Measurements from ENCODE around the gene BNIP5.

Gene BNIP5

GRCh38 chr6:36320475-36320874 is 16.2 kb downstream of the BNIP5 start:
- DNase-seq: no peak

- DNase-seq: no peak
Measured at GRCh38 chr6:36319821-36320220, 16.9 kb downstream of the BNIP5 start.

GRCh38 chr6:36319436-36319762 is 17.3 kb downstream of the BNIP5 start:
- DNase-seq: no peak

- DNase-seq: no peak
Measured at GRCh38 chr6:36318690-36319435, 17.8 kb downstream of the BNIP5 start.

- no peak for DNase-seq
Measured at GRCh38 chr6:36317623-36318022, 19.1 kb downstream of the BNIP5 start.

- no peak for DNase-seq
Measured at GRCh38 chr6:36315921-36316320, 20.8 kb downstream of the BNIP5 start.

GRCh38 chr6:36314221-36315014 is 22.3 kb downstream of the BNIP5 start:
- no peak for DNase-seq

- DNase-seq: no peak
Measured at GRCh38 chr6:36313649-36313936, 23.1 kb downstream of the BNIP5 start.

DNA sequence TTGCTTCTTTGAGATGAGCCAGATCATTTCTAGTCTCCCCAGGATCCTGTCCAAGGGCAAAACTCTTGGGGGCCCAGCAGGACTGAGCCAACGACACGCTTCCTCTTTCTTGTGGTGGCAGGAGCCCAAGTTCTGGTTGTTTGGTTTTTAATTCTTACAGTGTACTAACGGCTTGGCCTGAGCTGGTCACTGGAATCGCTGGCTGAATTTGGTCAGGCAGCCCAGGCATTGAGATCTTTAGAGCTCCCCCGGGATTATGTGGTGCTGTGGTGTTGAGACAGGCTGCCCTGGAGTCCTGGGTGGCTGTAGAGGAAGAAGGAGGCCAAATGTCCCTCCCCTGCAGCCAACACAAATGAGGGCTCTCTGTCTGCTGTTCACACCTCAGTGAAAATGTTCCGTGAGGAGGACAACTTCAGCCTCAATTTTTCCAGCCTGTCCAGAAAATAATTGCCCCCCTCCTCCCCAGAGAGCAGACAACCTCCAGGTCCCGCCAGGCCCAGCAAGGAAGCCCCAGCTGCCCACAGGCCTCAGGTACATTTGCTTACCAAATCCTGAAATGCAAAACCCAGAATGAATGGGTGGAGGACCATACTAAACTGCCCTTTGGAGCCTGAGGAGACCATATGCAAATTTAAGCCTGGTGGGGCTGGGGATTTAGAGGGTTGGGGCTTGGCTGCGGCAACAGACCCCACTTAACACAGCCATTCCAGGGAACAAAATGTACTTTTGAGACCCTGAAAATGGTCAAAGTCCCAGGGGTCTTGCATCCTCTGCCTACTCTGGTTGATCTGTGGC is 23.6 kb downstream of the BNIP5 start:
- DNase-seq: no peak

DNA sequence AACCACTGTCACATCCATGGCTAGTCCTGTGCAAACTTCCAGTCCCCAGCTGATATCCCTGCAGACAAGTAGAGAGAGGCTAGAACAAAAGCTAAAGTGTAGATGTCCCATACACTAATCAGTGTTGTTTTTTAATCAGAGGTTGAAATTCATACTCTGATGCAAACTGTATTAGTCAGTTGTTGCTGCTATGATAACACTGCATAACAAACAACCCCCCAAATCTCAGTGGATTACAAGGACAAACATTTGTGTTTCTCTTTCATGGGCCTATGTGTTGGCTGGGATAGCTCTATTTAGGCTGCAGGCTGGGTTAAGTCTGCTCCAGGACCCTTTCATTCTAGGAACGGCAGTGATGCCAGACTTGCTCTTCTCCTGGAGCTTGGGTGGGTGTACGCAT is 26.8 kb downstream of the BNIP5 start:
- DNase-seq: no peak

GRCh38 chr6:36309203-36309602 is 27.5 kb downstream of the BNIP5 start:
- no peak for DNase-seq

DNA sequence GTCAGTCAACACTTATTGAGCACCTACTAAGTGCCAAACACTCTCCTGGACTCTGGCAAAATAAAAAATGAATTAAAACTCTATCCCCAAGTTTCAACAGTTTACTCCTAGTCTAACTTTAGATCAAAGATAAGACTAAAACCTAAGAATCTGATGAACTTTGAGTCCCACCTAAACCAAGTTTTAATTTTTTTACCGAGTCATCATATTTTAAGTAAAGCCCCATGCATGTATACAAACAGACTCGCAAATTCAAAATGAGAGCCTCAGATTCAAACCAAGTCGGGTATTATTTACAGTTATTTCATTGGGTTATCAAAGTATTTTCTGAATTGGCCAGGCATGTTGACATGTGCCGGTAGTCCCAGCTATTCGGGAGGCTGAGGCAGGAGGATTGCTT is 28.2 kb downstream of the BNIP5 start:
- no peak for DNase-seq

DNA sequence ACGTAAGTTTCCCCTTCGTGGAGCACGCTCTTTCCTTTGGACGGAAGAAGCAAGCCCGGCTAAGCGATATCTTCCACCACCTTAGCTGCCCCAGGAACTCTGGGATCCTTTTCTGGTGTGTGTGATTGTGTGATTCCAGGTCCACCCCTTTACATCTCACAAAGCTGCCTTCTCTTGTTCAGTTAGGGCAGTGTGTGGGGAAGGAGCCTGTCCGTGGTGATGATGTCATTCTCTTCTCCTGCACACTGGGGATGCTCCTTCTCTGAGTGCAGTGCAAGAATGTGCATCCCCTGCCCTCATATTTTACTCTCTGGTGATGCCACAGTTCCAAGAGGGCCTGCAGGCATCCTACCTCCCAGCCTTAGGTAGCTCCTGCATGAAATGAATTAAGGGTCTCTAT is 30.3 kb downstream of the BNIP5 start:
- DNase-seq: no peak

DNA sequence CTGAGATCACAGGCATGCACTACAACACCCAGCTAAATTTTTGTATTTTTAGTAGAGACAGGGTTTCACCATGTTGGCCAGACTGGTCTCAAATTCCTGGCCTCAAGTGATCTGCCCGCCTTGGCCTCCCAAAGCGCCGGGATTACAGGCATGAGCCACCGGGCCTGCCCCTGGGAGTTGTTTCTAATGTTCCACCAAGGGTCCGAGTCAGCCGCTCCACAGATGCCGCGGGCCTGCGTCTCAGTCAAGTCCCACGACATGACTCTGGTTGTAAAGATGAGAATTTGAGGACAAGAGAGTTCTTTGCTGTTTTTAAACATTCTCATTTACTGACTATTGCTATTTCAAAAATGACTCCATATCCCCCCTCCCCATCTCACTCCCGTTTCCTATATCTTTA is 30.8 kb downstream of the BNIP5 start:
- DNase-seq: no peak

DNA sequence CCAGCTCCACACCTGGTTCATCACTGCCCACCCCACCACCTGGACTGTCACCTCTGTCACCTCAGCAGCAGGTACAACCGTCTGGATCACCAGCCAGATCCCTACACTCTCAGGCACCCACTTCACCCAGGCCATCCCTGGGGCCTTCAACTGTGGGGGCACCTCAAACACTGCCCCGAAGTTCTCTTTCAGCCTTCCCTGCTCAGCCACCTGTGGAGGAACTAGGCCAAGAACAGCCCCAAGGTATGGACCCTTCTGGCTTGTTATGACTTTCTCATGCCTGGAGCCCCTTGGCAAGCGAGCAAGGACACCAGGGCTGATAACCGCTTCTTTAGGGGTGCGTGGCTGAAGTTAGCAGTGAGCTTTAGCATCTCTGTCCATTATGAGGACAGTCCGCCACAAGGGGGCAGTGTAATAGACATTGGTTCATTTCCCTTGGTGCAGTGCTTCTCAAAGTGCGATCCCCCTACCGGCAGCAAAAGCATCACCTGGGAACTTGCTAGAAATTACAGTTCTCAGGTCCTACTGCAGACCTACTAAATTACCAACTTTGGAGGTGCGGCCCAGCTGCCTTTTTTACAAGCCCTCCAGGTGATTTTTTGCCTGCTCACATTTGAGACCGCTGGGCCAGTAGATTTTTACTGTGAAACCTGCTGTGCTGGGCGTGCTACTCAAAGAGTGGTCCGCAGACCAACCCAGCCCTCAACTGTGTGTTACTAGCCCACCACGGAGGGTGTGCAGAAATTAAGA is 34.3 kb downstream of the BNIP5 start:
- peak; percentile 91 for DNase-seq

DNA sequence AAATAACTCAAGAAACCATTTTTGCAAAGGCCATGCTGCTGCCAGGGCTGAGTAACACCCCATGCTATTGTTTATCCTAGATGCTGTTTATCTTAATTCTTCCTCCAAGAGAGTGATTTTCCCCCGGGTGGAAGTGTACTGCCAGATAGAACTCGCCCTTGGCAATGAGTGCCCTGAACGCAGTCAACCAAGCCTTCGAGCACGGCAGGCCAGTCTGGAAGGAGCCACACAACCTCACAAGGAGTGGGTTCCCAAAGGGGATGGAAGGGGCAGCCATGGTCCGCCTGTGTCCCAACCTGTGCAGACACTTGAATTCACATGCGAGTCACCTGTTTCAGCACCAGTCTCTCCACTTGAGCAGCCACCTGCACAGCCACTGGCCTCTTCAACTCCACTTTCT is 34.9 kb downstream of the BNIP5 start:
- DNase-seq: no peak

DNA sequence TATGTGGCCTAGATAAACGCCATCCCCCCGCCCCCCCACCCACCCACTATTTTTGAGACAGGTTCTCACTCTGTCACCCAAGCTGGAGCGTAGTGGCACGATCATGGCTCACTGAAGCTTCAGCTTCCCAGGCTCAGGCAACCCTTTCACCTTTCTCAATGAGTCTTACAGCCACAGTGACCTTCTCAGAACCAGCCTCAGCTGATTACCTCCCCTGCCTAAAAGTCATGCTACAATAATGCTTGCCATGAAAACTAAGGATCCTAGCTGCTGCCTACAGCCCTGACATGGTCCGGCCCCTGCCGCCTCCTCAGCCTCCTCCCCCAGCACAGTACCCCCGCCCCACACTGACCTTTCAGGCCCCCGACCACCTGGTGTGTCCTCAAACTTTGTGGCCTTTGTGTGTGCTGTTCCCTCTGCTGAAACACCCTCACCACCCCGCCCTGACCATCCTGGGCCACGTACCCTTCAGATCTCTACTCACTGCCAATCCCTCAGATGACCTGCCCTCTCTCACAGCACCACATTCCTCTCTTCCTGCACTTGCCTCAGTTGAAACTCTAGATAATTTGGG is 35.5 kb downstream of the BNIP5 start:
- DNase-seq: no peak

DNA sequence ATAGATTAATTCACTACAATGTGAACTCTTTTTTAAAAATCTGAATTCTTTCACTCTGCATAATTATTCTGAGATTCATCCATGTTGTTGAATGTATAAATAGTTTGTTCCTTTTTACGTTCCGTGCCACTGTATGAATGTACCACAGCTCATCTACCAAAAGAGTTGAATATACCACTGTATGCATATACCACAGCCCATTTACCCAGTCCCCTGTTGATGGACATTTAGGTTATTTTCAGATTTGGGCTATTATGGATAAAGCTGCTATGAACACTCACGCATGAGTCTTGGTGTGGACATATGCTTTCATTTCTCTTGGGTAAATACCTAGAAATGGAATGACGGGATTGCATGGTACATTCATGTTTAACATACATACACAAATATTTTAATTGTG is 38.7 kb downstream of the BNIP5 start:
- no peak for DNase-seq

DNA sequence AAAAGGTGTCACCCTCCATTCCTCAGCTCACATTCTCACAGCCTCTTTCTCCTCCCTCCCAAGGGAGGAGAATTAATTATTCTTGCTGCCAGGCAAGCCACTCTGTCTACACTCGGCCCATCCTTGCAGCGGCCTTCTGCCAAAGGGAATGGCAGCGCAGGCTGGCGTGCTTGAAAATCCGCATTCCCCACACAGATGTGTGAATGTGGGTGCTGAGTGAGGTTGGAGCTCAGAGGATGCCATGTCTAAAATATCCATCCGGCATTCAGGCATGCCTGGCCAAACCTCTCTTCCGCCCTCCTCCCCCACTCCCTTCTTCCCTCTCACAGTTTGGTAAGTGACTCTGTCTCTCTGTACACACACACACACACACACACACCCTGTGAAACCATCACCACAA is 39.2 kb downstream of the BNIP5 start:
- no peak for DNase-seq

GRCh38 chr6:36297051-36297450 is 39.6 kb downstream of the BNIP5 start:
- DNase-seq: no peak

- no peak for DNase-seq
Measured at GRCh38 chr6:36296240-36296639, 40.4 kb downstream of the BNIP5 start.

- no peak for DNase-seq
Measured at GRCh38 chr6:36292170-36292569, 44.5 kb downstream of the BNIP5 start.
